CD14-positive monocyte (primary cell): ENCODE results near the gene SPRED2. TPM values are rescaled to one million over a fixed set of nuclear protein-coding genes. Genes with fewer than 3 reads are reported as not detected.

Experiments
- DNase-seq, 3 donors: peaks; one replicate each; pipeline ENCODE4 v3.0.0-alpha.2; 2011 to 2022
- H2AFZ ChIP-seq: 2 replicates; pipeline ENCODE4 v1.6.0; 2012; ENCODE audit warnings: mild to moderate bottlenecking, low read depth, low read length, inconsistent platforms; ENCODE audit not compliant: insufficient read depth, poor library complexity, severe bottlenecking
- H3K27ac ChIP-seq, 2 donors: 1 replicate in 1 of 2; 2 replicates in 1 of 2; pipeline ENCODE4 v1.5.1; 2012 to 2013; ENCODE audit warnings: low read length in 2 of 2, control low read depth in 1 of 2, inconsistent platforms in 1 of 2, low read depth in 1 of 2, mild to moderate bottlenecking in 1 of 2
- H3K27me3 ChIP-seq, 2 donors: one replicate each; pipeline versions ENCODE4 v1.6.0 to v1.6.1; 2011 to 2013; ENCODE audit warnings: low read length in 2 of 2; ENCODE audit not compliant: control insufficient read depth in 2 of 2, insufficient read depth in 2 of 2
- H3K36me3 ChIP-seq, 2 donors: replicated peaks in 1 of 2; 1 replicate in 1 of 2; 2 replicates in 1 of 2; pipeline versions ENCODE4 v1.5.1 to v1.6.1; 2012 to 2013; ENCODE audit warnings: low read length in 2 of 2, control low read depth in 1 of 2, inconsistent platforms in 1 of 2, mild to moderate bottlenecking in 1 of 2; ENCODE audit not compliant: insufficient read depth in 2 of 2, control insufficient read depth in 1 of 2
- H3K4me1 ChIP-seq, 2 donors: 1 replicate in 1 of 2; 2 replicates in 1 of 2; pipeline versions ENCODE4 v1.5.1 to v1.6.1; 2012 to 2013; ENCODE audit warnings: low read length in 2 of 2, control low read depth in 1 of 2, inconsistent platforms in 1 of 2, mild to moderate bottlenecking in 1 of 2, moderate library complexity in 1 of 2; ENCODE audit not compliant: insufficient read depth in 2 of 2, control insufficient read depth in 1 of 2
- H3K4me2 ChIP-seq: replicated peaks from 2 replicates; pipeline ENCODE3; 2012; ENCODE audit warnings: low read length, moderate library complexity, mild to moderate bottlenecking; ENCODE audit not compliant: poor library complexity, severe bottlenecking; ENCODE audit errors: extremely low read depth
- H3K4me3 ChIP-seq, 3 experiments: fragments of 200-600 bp in 1 of 3; sonication (generic) in 1 of 3; replicated peaks in 1 of 3; 1 replicate in 2 of 3; 2 replicates in 1 of 3; pipeline ENCODE4 v1.5.1; 2011 to 2013; ENCODE audit warnings: low read length in 3 of 3, mild to moderate bottlenecking in 3 of 3, control low read depth in 2 of 3, low read depth in 2 of 3, inconsistent platforms in 1 of 3, moderate library complexity in 1 of 3
- H3K79me2 ChIP-seq: 2 replicates; pipeline ENCODE4 v1.6.0; 2012; ENCODE audit warnings: mild to moderate bottlenecking, control low read depth, inconsistent platforms, low read length, moderate library complexity; ENCODE audit not compliant: insufficient read depth
- H3K9ac ChIP-seq: 2 replicates; pipeline ENCODE4 v1.6.0; 2017; ENCODE audit warnings: low read length, mild to moderate bottlenecking; ENCODE audit not compliant: insufficient read depth, poor library complexity, severe bottlenecking
- H3K9me3 ChIP-seq, 2 donors: replicated peaks in 1 of 2; 1 replicate in 1 of 2; 2 replicates in 1 of 2; pipeline versions ENCODE4 v1.5.1 to v1.6.1; 2012 to 2013; ENCODE audit warnings: low read length in 2 of 2, control low read depth in 1 of 2; ENCODE audit not compliant: control insufficient read depth in 1 of 2, insufficient read depth in 1 of 2
- H4K20me1 ChIP-seq: 2 replicates; pipeline ENCODE4 v1.6.0; 2012; ENCODE audit warnings: mild to moderate bottlenecking, low read length, control low read depth, moderate library complexity; ENCODE audit not compliant: insufficient read depth
- H3K27ac Mint-ChIP-seq, 7 donors: one replicate each; pipeline ENCODE4 v1.8.0; 2020; ENCODE audit warnings: mild to moderate bottlenecking in 7 of 7, mixed read lengths in 7 of 7, moderate library complexity in 6 of 7, inconsistent platforms in 2 of 7
- H3K27me3 Mint-ChIP-seq, 3 donors: one replicate each; pipeline ENCODE4 v1.8.0; 2021 to 2022; ENCODE audit warnings: low read depth in 3 of 3, mild to moderate bottlenecking in 3 of 3, mixed read lengths in 3 of 3, moderate library complexity in 3 of 3, inconsistent platforms in 1 of 3
- H3K36me3 Mint-ChIP-seq, 2 donors: one replicate each; pipeline ENCODE4 v1.8.0; 2020; ENCODE audit warnings: mixed read lengths in 2 of 2, inconsistent platforms in 1 of 2, mild to moderate bottlenecking in 1 of 2
- H3K4me1 Mint-ChIP-seq: one replicate; pipeline ENCODE4 v1.8.0; 2020; ENCODE audit warnings: mild to moderate bottlenecking, mixed read lengths
- H3K4me3 Mint-ChIP-seq, 2 donors: one replicate each; pipeline ENCODE4 v1.8.0; 2020; ENCODE audit warnings: mild to moderate bottlenecking in 2 of 2, mixed read lengths in 2 of 2, moderate library complexity in 1 of 2
- H3K9me3 Mint-ChIP-seq, 7 donors: one replicate each; pipeline ENCODE4 v1.8.0; 2020 to 2022; ENCODE audit warnings: mixed read lengths in 7 of 7, mild to moderate bottlenecking in 6 of 7, moderate library complexity in 6 of 7, inconsistent platforms in 2 of 7
- WGBS: methylation state at CpG from one replicate; pipeline ENCODE4 v1.1.5; 2013; ENCODE audit warnings: missing lambda C conversion rate; ENCODE audit not compliant: insufficient coverage; 5-methylcytosine and 5-hydroxymethylcytosine counted together
- intact Hi-C, 2 donors: fragments of 100-400 bp; cut with micrococcal nuclease; formaldehyde crosslinking; loops; one replicate each; pipeline versions ENCODE4 v1.15.0 to v1.15.1; 2023
- polyA plus RNA-seq, 3 donors: library from polyadenylated mRNA; depleted of rRNA in 1 of 3; unstranded in 2 of 3; stranded (reverse) in 1 of 3; fragments of 300-500 nt in 2 of 3; fragments of >200 nt in 1 of 3; fragmentation: Illumina TruSeq in 2 of 3; gene quantifications; 1 replicate in 2 of 3; 2 replicates in 1 of 3; pipeline ENCODE4 v1.2.3, GENCODE V29; 2012 to 2021
- TF ChIP-seq, protein P1 (sequence below): fragments of 200-600 bp; IDR thresholded peaks from one replicate; pipeline ENCODE4 v1.8.0; 2022; ENCODE audit warnings: antibody characterized with exemption, mild to moderate bottlenecking

Gene SPRED2
- polyA plus RNA-seq, 3 donors = 0.20 to 2.0 (median 0.33) TPM

DNA sequence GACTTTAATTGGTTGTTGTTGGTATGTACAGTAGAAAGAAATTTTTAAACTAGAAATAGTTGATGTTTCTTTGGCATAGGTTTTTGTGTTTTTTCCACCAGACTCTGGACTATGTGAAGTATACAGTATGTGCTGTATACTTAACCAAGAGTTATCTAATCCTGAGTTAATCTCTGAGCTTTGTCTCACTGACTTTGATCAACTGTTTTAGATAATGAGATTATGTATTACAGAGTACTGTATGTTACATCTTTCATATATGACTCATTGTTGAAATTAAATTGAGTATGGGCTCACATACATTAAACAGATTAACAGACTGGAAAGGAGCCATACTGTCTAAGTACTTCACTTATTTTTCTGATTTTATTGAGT lies 166.7 kb downstream of the SPRED2 start:
- Histone ChIP-seq H3K27ac (no peak overlapping the region), H2AFZ (no peak overlapping the region), H3K4me1 (no peaks in the 10 kb centered on the region), H3K36me3 (peaks cover 79 to 98% of the 10 kb centered on the region in 2 donors), H3K27me3 (no peaks in the 10 kb centered on the region), H3K4me2 (no peak overlapping the region), H3K4me3 (no peak overlapping the region), H3K9me3 (no peaks in the 10 kb centered on the region), H3K9ac (no peak overlapping the region), H4K20me1 (peaks cover 99% of the 10 kb centered on the region), H3K79me2 (peaks cover 56% of the 10 kb centered on the region)
- TF ChIP-seq, protein P1, sequence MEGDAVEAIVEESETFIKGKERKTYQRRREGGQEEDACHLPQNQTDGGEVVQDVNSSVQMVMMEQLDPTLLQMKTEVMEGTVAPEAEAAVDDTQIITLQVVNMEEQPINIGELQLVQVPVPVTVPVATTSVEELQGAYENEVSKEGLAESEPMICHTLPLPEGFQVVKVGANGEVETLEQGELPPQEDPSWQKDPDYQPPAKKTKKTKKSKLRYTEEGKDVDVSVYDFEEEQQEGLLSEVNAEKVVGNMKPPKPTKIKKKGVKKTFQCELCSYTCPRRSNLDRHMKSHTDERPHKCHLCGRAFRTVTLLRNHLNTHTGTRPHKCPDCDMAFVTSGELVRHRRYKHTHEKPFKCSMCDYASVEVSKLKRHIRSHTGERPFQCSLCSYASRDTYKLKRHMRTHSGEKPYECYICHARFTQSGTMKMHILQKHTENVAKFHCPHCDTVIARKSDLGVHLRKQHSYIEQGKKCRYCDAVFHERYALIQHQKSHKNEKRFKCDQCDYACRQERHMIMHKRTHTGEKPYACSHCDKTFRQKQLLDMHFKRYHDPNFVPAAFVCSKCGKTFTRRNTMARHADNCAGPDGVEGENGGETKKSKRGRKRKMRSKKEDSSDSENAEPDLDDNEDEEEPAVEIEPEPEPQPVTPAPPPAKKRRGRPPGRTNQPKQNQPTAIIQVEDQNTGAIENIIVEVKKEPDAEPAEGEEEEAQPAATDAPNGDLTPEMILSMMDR = no peak
- DNase-seq = no peak
- H3K27ac Mint-ChIP-seq = no peak overlapping the region
- intact Hi-C loops = loop anchor here (5.0 to 10.0 kb wide), 4 partner anchors 169 to 307 kb away; partner anchors contain the start of gene SPRED2 (in 1 of the 2)
- H3K27me3 Mint-ChIP-seq = peaks cover 0 to 2% (median 0%) of the 10 kb centered on the region in 3 donors
- H3K9me3 Mint-ChIP-seq = no peaks in the 10 kb centered on the region
- no peaks in the 10 kb centered on the region for H3K4me1 Mint-ChIP-seq
- peaks cover 74 to 94% of the 10 kb centered on the region in 2 donors for H3K36me3 Mint-ChIP-seq
- no peak overlapping the region for H3K4me3 Mint-ChIP-seq

DNA sequence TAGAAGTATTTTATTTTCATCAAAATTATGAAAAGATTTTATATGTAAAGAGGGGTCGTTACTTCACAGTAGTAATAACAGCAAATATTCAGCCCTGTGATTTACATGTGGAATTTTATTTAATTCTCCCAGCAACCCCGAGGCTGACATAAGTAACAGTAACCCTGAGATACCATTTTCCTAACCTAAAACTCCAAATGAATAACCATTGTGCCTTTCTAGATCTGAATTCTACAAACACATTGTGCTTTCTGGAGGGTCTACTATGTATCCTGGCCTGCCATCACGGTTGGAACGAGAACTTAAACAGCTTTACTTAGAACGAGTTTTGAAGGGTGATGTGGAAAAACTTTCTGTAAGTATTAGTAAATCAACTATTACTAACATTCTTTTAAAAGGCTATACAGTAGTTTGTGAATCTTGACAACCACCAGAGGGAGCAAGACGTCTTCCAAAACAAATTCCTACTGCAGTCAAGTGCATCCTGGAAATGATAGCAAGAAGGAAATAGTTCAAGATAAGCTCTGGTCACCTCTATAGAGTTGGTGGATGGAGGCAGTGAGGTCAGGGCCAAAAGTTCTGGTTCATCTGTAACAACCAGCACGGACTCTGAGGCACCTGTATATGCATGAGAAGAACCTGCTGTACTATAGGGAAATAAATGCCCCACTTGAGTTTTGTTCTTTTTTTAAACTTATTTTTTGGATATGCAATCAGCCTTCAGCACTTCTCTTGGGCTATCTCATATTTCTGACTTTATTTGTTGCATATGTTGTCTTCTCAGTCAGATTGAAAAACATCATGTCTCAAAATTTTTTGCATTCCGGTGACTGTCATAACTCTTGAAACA lies 167.4 kb downstream of the SPRED2 start:
- no CpG with 5 or more reads among the region's 8 CpGs for WGBS

More for the DNA sequence above, 167.4 kb downstream of the SPRED2 start:
- H3K27ac ChIP-seq = no peak overlapping the region
- H3K4me3 Mint-ChIP-seq = no peak overlapping the region
- peaks cover 62% of the 10 kb centered on the region for H3K79me2 ChIP-seq
- no peak overlapping the region for H3K4me2 ChIP-seq
- H4K20me1 ChIP-seq = peaks cover 100% of the 10 kb centered on the region
- no peak overlapping the region for H2AFZ ChIP-seq
- H3K4me1 ChIP-seq = no peaks in the 10 kb centered on the region
- no peaks in the 10 kb centered on the region for H3K4me1 Mint-ChIP-seq
- H3K9me3 ChIP-seq = no peaks in the 10 kb centered on the region
- H3K27me3 Mint-ChIP-seq = peaks cover 0 to 2% (median 0%) of the 10 kb centered on the region in 3 donors
- TF ChIP-seq, protein P1 = peak; percentile 81
- peak; percentile 15 to 40 (median 24) for DNase-seq
- H3K27ac Mint-ChIP-seq = peak overlapping the region in 1 of 7 donors; percentile 21
- intact Hi-C loops = loop anchor here (5.0 to 10.0 kb wide), 4 partner anchors 170 to 307 kb away; partner anchors contain the start of gene SPRED2 (in 1 of the 2)
- H3K9ac ChIP-seq = no peak overlapping the region
- peaks cover 81 to 99% of the 10 kb centered on the region in 2 donors for H3K36me3 ChIP-seq
- peaks cover 72 to 92% of the 10 kb centered on the region in 2 donors for H3K36me3 Mint-ChIP-seq
- no peak overlapping the region for H3K4me3 ChIP-seq
- no peaks in the 10 kb centered on the region for H3K9me3 Mint-ChIP-seq
- no peaks in the 10 kb centered on the region for H3K27me3 ChIP-seq
